IMR-90 (cell line): ENCODE data around the gene GTF2A1L. TPM values are rescaled to one million over a fixed set of nuclear protein-coding genes. Genes with fewer than 3 reads are reported as not detected.

ENCODE experiments used
- polyA plus RNA-seq, 3 experiments: library from polyadenylated mRNA; depleted of rRNA; stranded (reverse); fragments of >200 nt; gene quantifications; 2 replicates each; pipeline ENCODE4 v1.2.3, GENCODE V29; 2012; ENCODE audit warnings: low replicate concordance in 1 of 3
- total RNA-seq: library from RNA; depleted of rRNA; stranded (reverse); fragments of >200 nt; gene quantifications from 2 replicates; pipeline ENCODE4 v1.2.3, GENCODE V29; 2012
- TF ChIP-seq, protein P1 (sequence below): conservative IDR thresholded peaks from 2 replicates; pipeline ENCODE4 v1.5.1; 2012; ENCODE audit warnings: mild to moderate bottlenecking, low read depth, low read length, improper control_type of control experiment

GTF2A1L gene
- total and polyA plus RNA-seq, 2 of the 4 experiments (the other 2 are of a cell fraction): not detected

- TF ChIP-seq, protein P1, sequence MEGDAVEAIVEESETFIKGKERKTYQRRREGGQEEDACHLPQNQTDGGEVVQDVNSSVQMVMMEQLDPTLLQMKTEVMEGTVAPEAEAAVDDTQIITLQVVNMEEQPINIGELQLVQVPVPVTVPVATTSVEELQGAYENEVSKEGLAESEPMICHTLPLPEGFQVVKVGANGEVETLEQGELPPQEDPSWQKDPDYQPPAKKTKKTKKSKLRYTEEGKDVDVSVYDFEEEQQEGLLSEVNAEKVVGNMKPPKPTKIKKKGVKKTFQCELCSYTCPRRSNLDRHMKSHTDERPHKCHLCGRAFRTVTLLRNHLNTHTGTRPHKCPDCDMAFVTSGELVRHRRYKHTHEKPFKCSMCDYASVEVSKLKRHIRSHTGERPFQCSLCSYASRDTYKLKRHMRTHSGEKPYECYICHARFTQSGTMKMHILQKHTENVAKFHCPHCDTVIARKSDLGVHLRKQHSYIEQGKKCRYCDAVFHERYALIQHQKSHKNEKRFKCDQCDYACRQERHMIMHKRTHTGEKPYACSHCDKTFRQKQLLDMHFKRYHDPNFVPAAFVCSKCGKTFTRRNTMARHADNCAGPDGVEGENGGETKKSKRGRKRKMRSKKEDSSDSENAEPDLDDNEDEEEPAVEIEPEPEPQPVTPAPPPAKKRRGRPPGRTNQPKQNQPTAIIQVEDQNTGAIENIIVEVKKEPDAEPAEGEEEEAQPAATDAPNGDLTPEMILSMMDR: no peak
Measured at GRCh38 chr2:48715042-48715899, 97.6 kb downstream of the GTF2A1L start (continued).
